Measurements from ENCODE around the gene BSND.

BSND gene

GRCh38 chr1:55045430-55045829, 46.7 kb downstream of the BSND start:
- DNase-seq: no peak

DNA sequence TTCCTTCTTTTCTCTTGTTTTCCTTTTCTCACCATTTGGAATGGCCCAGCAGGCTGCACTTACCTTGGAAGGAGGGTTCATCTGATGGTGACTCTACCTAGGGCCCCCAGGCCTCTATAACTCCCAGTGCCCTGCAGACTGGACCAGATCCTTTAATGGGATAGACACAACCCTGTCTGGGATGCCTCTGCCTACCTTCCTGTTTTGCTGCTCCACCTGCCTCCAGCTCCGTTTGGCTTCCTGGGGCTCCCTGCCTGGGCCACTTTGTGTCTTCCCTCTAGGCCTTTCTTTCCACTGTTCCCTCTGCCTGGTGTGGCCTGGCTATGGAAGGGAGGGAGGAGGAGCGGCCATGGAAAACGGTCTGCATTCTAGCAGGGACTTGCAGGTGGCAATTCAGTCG, 48.1 kb downstream of the BSND start:
- no peak for DNase-seq

GRCh38 chr1:55047611-55048010, 48.9 kb downstream of the BSND start:
- no peak for DNase-seq

GRCh38 chr1:55048453-55049270, 49.9 kb downstream of the BSND start:
- no peak for DNase-seq

DNA sequence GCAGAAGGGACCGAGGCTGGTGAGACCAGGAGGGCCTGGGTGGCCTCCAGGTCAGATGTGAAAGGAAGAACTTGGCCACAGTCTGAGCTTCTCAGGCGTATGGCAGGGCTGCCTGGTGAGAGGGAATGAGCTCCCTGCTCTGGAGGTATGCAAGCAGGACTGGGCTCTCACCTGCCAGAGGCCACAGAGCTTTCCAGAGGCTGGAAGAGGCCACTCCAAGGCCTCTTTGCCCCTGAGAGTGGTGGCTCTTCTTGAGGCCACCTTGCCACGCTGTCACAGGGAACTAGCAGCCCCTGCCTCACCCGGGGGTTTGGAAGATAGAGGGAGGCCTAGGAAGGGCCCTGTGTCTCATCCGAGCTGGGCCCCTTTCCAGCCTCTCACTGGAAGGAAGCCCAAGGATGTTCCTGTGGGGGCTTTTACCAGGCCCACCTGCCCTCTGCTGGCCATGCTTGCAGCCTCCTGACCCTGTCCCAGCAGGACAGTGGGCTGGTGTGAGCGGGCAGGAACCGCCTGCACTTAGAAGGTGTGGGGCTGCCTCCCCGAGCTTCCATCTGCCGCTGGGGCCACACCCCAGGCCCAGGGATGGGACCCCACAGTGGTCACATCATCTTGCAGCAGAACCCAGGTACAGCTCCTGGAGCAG, 50.7 kb downstream of the BSND start:
- DNase-seq: no peak

- DNase-seq: no peak
Measured at GRCh38 chr1:55049914-55050278, 51.2 kb downstream of the BSND start.

GRCh38 chr1:55050283-55050682, 51.5 kb downstream of the BSND start:
- peak in 11 of 56 donors; percentile 5 to 36 (median 19) for DNase-seq

GRCh38 chr1:55051169-55051568, 52.4 kb downstream of the BSND start:
- DNase-seq: no peak

- DNase-seq: no peak
Measured at GRCh38 chr1:55051621-55052020, 52.9 kb downstream of the BSND start.

GRCh38 chr1:55052221-55053142, 53.7 kb downstream of the BSND start:
- no peak for DNase-seq

GRCh38 chr1:55053265-55053954, 54.7 kb downstream of the BSND start:
- no peak for DNase-seq

DNA sequence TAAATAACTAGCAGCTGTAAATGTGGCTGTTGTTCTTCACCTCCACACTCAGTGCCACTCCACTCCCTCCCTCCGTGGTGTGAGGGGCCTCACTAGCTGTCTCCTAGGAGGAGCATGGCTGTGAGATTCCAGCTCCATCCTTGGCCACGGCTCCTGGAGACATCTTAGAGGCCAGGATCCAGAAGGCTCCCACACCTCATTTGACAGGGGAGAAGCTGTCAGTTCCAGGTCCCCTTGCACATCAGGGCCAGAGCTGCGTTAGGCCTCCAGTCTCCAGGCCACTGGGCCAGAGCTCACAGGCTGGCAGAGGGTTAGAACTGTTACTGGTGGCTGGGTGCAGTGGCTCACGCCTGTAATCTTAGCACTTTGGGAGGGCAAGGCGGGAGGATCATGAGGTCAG, 55.7 kb downstream of the BSND start:
- no peak for DNase-seq

DNA sequence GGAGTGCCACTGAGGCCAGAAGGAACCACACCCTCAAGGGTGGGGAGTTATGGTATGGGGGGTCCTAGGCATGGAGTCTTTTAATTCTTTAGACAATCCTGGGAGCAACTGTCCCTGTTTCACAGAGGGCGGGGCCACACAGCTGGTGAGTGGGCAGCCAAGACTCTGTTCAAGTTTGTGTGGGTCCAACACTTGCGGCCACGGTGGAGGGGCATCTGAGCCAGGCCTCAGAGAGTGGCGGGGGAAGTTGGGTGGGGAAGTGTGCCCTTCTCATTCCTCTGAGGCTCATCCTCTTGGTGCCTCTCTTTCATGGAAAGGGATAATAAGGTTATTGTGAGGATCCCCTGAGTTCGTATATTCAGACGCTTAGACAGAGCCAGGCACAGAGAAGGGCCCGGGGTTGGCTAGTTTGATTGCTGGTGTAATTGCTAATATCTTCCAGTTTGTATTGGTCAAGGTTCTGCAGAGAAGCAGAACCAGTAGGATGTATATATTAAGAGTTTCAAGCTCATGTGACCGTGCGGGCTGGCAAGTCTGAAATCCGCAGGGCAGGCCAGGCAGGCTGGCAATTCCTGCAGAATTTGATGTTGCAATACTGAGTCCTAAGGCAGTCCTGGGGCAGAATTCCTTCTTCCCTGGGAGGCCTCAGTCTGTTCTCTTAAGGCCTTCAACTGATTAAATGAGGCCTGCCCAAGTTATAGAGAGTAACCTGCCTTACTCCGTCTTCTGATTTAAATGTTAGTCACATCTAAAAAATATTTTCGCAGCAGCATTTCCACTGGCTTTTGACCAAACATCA, 56.5 kb downstream of the BSND start:
- no peak for DNase-seq

DNA sequence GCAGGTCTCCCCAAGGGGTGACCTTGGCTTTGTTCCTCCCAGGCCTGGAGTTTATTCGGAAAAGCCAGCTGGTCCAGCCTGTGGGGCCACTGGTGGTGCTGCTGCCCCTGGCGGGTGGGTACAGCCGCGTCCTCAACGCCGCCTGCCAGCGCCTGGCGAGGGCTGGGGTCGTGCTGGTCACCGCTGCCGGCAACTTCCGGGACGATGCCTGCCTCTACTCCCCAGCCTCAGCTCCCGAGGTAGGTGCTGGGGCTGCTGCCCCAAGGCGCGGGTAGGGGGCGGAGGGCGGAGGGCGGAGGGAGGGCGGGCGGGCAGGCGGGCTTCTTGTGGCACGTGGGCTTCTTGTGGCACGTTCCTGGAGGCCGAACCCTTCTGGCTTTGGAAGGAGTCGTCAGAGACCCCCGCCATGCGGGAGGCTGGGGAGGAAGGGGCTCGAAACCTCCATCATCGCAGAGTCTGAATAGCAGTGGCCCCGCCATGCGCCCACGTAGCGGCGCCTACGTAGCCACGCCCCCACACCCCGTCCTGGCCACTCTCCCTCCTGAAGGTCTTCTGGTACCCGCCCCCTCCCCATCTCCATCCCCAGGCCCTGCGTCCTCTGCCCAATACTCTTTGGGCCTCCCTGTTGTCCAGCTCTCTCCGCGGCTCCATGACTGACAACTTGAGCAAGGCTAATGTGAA, 57.4 kb downstream of the BSND start:
- DNase-seq: no peak

GRCh38 chr1:55056632-55056992, 57.9 kb downstream of the BSND start:
- DNase-seq: no peak

- no peak for DNase-seq
Measured at GRCh38 chr1:55057270-55057955, 58.7 kb downstream of the BSND start.

GRCh38 chr1:55057956-55058298, 59.2 kb downstream of the BSND start:
- no peak for DNase-seq

GRCh38 chr1:55059302-55060132, 60.8 kb downstream of the BSND start:
- no peak for DNase-seq
